Esophagus mucosa (tissue), 1 donor: ENCODE measurements around the gene DIO3. TPM values are rescaled to one million over a fixed set of nuclear protein-coding genes. Genes with fewer than 3 reads are reported as not detected.
A peak's percentile ranks its signal among the peaks of the same experiment; 100 is the strongest.

Experiments used
- ATAC-seq: fragments of 200-7000 bp; cut with Tn5 transposase; one replicate; pipeline ENCODE4 v1.9.1; 2020
- total RNA-seq: library from RNA; stranded (reverse); gene quantifications from one replicate; pipeline ENCODE4 v1.2.4, GENCODE V29; 2023
- donor health status: DM: yes; HTN: yes; CAD: no.

The DIO3 gene
- total RNA-seq: 0.12 TPM

DNA sequence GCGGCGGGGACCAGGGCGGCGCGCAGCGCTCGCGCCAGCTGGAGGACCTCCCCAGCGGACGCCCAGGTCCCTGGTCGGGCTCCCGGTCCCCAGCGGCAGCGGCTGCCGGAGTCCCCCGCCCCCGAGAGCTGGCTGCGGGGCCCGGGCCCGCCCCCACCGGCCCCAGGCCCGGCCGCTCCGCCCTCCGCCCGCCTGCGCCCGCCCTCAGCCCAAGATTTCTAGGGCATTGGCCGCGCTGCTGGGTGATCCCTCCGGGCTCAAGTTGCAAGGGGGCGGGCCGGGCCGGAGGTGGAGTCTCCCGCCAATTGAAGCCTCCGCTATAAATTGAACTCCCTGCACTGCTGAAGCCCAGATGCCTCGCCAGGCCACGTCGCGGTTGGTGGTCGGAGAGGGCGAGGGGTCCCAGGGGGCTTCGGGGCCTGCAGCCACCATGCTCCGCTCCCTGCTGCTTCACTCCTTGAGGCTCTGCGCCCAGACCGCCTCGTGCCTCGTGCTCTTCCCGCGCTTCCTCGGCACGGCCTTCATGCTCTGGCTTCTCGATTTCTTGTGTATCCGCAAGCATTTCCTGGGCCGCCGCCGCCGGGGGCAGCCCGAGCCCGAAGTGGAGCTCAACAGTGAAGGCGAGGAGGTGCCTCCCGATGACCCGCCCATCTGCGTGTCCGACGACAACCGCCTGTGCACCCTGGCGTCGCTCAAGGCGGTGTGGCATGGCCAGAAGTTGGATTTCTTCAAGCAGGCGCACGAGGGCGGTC is at the start of gene DIO3:
TSS of gene DIO3 (plus strand) at position 351 of the 752 bp plus-strand sequence.
- ATAC-seq: peak; percentile 34

DNA sequence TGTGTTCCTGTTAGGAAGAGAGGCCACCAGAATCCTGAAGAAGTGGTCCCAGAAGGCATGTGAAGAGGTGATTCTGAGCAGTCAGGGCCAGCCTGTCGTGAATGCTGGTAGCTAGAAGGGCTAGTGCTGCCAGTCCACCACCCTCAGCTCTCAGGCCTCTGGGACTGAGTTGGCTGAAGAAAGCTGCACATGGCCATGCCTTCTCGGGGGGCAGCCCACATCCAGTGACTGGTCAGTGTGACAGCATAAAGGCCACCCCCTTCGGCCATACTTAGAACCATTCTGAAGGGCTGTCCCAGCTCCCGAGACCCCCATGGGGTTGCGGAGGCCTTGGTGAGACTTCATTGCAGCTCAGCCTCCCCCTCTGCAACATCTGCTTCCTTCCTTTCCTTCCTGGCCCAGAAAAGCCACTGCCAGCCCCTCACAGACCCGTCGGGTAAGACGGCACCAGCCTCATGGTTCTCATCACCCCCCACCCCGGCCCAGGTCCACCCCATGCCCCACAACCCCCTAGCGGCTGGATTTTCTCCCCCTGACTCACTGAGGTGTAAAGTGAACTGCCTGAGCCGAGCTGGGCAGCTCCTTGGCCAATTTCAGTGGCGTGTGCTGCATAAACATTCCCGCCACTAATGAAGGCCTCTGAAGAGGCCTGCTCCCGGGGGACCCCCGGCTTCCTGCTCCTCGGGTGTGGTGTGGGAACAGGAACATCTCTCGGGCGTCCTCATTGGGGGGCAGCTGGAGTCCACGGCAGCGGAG is 49.5 kb upstream of the DIO3 start:
- no peak for ATAC-seq

DNA sequence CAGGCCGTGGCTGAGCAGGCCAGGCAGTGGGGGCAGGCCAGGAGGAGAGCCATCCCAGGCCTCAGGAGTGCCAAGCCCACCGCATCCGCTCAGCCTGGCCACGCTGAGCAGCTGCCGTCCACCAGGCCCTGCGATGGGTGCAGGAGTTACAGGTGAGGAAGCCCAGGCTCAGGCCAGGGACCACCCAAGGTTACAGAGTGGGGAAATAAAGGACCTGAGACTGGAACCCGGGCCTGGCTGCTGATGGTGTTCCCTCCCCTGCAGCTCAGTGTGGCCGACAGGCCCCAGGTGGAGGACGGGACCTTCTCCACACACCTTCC is 49.0 kb upstream of the DIO3 start:
- no peak for ATAC-seq

DNA sequence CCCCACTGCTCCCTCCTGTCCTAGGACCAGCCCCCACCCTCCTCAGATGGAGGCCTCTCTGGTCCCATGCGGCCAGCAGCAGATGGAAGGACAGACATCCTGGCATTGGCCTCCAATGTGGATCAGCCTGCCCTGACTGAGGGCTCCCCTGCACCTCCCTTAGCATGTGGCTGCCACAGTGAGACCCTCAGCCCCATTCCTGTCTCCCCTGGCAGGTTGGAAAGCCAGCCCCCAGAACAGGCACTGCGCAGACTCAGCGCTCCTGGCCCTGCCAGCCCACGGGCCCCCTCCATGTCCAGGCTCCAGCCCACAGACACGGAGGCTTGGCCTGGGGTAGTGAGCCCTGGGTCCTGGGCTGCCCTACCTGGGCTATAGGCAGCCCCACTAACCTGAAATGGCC is 47.2 kb upstream of the DIO3 start:
- no peak for ATAC-seq

DNA sequence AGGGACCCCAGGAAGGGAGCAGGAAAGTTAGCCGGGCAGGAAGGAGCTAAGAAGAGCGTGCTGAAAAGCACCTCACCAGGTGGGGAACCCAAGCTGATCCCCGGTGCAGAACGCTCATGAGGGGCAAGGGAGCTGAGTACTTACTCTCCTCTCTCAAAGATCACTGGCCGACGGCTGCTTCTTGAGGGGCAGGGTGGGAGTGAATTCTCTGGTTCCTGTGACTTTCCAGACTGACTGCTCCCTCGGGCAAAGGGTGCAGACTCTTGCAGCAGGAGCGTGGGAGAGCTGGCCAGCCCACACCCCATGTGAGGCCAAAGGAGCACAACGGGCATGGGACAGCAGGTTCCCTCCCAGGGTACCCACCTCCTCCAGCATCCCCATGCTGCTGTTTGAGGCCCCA is 44.9 kb upstream of the DIO3 start:
- ATAC-seq: no peak

DNA sequence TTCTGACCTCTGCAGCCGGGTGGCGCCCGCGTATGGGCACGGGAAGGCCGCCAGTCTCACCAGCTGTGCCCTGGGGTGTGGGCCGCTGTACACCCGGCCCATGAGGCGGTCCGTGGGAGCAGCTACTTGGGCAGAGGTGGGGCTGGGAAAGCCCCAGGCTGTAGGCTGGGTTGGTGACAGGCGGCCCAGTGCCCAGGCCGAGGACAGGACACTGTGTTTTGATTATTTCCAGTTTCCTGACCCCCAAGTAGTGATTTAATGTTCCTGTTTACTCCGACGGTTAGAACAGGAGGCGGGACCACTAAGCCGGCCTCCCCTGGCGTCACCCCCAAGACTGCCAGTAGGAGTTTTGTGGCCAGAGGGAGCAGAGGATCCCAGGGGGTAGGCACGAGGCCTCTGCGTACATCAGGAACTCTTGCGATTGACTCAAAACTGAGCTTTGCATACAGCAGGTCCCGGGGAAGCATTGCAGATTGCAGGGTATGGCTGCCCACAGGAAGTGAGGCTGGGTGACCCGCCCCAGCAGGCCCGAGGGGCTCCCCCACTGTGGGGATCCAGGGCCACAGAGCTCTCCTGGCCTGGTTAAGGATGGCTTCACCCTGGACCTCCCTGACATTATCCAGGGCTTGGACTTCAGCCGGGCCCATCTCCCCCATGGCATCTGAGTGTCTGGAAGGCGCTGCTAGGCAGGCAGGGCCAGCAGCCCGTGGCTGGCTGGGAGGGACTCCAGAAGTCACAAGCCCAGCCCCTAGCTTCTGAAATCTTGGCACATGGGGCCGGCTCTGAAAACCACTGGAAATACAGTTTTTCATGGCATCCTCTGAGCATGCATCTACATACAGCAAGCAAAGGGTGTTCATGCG is 42.5 kb upstream of the DIO3 start:
- no peak for ATAC-seq

DNA sequence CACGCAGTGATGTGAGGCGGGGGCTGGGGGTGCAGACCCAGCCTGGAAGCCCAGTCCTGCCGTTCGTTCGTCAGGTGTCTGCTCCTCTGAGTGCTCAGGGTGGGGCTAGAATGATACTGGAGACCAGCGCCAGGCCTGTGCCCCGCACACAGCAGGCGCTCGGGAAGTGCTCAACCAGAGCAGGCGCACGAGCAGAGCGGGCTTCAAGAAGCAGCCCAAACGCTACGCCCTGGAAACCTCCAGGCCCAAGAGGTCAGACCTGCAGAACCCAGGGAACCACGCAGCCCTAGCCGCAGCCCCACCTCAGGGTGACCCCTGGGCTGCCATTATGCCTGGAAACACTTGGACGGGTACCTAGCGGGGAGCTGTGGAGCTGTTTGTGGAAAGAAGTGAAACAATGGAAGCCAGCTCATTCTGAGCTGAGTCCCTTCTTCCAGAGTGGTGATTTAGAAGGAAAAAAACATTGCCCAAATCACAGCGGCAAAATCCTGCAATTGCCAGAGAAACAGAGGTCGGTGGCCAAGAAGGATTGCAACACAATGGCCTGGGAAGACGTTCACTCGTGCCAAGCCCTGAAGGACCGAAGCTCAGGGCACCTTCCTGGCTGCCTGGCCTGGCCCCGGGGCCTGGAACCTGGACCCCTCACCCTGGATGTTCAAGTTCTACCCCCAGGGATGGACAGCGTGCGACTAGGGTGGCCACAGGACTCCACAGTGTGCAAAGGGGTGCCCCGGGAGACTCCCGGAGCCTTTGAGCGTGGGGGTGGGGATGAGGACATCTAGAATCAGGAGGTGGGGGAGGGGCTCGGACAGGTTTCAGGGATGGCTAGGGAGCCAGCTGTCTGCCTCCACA is 40.4 kb upstream of the DIO3 start:
- ATAC-seq: no peak

DNA sequence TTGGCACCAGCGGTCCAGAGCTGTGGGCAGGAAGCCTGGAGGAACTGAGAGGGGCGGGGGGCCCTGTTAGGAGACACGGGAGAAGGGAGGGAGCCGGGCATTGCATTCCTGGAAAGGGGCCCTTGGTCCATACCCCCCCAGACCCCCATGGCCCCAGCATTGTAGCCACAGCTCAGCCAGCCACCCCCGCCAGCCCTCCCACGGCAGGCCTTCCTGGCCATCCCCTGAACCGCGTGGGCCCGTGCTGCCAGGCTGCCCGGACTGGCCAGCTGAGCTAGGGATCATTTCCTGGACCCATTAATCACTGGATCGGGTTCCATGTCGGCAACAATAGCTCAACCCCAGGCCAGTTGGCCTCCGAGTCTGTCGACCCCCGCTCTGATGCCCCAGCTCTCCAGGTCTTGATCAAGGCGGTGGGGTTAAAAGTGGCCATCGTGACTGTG is 39.8 kb upstream of the DIO3 start:
- no peak for ATAC-seq

DNA sequence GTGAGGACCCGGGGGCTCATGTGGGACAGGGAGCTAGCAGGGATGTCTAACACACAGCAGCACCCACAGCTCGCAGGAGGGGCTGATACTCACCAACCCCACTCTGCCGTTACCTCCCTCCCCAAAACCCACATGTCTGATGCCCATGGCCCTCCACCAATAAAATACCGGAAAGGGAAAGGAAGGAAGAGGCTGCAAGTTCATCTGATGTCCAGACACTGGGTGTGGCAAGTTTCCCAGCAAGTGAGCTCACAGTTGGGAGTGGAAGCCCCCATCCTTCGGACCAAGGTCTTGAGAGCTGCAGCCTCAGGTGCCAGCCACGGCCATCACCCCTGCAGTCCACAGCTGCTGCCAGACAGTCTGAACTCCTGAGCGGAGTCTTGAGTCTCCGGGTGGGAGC is 39.3 kb upstream of the DIO3 start:
- no peak for ATAC-seq

DNA sequence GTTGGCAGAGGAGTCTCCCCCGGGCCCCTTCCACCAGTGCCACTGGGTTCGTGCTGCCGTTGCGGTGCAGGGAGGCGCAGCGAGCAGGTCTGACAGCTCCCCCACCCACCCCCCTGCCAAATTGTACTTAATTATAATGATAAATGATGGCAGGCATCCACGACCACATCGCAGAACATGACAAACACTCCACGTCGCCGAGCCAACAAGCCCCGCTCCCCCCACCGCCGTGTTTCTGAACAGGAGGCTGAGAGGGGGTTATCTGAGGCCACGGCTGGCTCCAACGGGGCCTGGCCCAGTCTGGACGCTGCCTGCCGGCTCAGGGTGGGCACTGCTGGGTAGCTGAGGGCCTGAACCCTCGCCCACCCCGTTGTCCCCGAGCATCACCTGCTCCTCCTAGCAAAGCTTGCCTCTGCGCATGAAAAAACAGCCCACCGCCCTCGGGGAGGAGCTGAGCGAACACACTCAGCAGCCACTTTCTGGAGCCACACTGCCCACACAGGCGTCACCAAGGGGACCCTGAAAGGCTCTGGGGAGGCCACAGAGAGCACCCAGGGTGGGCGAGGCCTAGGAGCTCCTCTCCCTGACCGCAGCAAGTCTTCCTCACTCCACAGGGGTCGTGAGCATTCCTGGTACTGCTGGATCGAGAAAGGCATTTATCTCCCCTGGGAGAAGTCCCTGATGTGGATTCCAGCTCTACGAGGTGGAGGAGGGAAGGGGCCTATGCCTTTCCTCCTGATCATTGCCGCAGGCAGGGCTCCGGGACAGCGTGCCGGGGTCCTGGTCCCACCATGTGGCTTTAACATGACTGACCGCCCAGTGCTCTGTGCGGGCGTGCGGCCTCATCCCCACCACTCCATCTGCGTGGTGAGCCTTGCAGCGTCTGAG is 35.4 kb upstream of the DIO3 start:
- ATAC-seq: no peak

DNA sequence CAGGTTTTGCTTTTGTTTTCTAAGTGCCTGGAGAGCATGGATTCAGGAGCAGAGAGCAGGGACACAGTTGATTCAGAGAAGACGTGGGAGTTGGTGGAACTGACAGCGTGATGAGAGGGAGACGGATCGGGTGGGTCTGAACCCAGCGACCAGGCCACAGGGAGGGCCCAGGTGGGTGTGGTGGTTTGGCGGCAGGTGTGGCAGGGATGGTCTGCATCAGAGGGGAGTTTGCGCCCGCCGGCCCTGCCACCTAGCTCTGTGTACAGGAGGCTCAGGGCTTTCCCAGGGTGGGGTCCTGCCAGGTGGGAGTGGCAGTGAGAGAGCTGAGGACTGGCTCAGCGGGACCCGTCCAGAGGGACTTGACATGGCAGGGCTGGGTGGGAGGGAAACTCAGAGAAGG is 33.3 kb upstream of the DIO3 start:
- ATAC-seq: no peak

DNA sequence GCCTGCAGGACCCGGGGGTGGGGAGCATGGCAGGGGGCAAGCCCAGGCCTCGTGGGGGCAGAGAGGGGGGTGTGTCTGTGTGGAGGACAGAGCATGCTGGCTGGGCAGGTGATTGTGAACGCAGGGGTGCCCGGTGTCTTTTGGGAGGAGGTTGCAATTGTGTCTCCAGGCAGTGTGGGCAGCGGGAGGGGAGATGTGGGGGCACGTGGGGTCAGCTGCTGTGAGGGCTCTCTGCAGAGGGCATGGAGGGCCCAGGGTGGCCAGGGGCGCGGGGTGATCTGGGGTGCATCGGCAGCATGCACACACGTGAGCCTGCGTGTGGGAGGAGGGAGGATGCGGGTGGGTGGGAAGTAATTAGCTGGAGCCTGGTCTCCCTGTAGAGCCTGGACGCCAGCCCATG is 32.2 kb upstream of the DIO3 start:
- ATAC-seq: no peak

DNA sequence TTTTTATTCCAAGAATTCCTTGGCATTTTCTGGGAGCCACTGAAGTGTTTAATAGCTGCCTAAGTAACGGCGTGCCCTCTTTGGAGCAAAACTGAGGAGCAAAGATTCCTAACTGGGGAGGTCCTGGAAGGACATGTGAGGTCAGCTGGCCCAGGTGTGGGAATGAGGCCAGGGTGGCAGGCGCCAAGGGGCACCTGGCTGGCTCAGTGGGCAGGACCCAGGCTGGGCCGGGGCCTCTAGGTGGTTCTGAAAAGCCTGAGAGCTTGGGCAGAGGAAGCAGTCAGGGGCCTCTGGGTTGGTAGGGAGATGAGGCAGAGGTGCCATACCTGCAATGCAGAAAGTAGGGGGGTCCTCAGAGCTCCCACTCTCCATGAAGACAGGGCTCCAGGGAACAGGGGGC is 27.1 kb upstream of the DIO3 start:
- ATAC-seq: no peak

DNA sequence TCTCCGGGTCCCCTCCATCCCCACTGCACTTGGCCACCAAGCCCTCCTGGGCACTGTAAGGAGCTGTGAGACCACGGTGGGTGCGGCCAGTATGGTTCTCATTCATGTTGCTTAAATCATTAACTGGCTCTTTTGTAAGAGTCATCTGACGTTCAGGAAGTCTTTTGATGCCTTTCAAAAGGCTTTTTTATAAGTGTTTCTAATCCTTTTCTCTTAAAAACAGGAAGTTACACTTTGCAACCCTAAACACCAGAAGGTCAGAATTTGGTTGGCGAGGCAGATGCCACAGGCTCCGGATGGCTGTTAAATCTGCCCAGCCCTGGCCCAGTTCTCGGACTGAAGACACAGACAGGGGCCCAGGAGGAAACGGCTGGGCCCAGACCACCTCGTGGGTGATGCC is 26.1 kb upstream of the DIO3 start:
- no peak for ATAC-seq

DNA sequence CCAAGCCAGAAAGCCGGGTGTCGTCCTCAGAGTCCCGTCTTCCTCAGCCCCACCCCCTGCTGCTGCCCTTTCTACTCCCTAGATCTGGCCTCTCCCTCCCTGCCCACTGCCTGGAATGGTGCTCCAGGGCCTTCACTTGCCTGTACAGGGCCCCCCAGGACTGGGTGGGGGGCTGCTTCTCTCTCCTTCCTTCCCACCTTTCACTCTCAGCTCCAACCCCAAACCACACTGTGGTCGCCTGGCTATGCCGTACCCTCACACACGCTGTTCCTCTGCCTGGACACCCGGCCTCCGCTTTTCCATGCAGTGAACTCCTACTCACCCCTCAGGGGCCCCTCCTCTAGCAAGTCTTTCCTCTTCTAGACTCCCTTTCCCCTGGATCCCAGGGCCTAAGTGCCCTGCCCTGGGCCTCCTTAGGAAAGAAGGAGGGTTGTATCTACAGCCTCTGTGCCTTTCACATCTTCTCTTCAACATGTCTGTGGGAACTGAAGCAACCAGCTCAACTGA is 25.5 kb upstream of the DIO3 start:
- ATAC-seq: no peak

DNA sequence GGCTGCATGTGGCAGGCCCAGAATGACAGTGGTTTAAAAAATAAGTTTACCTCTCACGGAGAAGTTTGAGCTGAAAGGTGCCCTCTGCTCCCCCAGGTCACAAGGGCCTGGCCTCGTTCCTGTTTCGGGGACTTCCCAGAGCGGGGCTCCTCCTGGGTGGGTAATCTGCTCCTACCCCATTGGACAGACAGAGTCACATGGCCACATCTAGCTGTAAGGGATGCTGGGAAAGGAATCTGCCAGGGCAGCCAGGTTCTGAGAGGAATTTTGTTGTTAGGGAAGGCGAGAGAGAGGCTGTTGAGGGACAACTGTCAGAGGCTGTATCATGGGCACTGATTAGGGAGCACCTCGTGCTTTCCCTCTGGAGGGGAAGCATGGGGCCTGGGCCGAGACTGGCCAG is 24.0 kb upstream of the DIO3 start:
- no peak for ATAC-seq

DNA sequence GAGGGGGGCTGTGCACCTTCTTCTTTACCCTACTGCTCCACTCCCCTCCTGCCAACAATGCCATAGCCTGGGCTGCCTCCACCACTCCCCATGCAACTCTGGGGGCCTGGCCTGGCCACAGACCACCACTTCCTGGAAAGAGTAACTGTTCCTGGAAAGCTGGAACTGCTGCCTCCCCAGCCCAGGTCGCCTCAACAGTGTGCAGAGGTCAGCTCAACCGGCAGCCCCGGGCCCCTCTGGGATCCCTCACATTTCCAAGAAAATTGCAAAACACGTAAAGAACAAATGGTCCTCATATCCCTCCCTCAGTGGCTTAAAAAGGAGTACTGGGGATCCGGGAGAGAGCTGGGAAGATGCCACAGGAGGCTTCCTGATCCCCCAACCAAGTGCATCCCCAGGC is 22.4 kb upstream of the DIO3 start:
- ATAC-seq: no peak

DNA sequence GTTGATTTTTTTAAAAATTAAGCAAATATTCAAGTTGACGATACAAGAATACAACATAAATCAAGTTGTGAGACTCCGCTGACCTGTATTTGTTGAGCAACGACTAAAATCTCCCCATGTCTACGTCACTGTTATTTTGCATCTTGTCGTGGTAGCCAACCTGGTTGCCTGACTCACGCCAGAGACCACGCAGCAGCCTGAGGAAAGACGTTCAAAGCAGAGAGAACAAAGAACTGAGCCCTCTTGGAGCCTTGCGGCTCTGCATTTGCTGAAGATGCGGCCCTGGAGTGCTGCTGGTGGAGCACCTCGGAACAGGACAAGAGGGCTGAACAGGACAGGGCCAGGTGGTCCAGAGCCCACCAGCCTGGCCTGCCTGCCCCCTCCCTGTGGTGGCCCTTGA is 21.4 kb upstream of the DIO3 start:
- no peak for ATAC-seq

DNA sequence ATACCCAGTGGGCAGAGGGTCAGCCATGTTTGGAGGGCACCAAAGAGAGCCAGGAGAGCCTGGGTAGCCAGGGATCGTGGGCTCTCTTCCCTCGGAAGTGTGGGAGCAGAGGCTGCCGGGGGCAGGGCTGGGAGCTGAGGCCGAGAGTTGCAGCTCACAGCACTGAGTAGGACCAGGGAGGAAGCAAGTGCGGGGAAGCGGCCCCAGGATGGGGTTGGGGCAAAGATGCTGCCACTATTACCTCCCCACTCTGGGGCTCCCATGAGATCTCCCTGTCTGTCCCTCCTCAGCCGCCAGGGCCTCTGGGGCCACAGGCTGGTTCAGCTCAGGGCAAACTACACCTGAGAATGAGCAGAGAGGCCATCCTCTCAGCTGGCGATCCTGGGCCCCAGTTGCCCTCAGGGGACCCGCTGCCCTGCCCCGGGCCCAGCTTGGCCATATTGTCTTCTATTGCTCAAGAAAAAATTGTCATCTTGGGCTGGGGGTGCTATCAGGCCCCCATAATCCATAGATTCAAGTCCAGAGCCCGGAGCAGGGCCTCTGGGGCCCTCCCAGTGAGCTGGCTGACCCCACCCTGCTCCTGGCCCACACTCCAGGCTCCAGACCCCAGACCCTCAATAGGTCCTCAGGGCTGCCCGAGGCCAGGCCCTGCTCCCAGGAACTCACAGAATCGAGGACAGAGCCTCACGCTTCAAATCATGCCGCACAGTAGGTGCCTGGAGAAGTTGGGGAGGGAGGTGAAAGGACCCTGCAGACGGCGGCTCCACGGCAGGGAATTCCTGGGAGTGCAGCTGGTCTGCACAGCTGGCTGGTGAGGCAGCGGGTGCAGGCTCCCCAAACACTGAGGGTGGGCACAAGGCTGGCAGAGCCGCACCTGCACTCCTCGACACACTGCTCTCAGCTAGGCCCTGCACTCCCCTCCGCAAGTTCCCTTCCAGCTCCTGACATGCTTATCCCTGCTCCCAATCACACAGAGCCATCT is 20.5 kb upstream of the DIO3 start:
- ATAC-seq: no peak

DNA sequence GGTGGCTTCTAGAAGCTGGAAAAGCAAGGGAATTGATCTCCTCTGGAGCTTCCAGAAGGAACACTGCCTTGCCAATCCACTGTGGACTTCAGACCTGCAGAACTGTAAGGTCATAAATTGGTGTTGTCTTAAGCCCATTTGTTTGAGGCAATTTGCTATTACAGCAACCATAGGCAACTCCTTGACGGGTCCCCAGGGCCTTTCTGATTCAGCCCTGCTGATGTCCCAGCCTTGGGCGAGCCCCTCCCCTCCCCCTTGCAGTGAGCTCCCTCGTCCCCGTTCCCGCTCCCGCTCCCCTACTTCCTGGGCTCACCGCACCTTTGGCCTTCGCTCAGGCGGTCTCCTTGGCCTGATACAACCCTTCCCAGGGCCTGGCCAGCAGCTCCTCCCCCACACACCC is 18.9 kb upstream of the DIO3 start:
- ATAC-seq: no peak
